Hematopoietic multipotent progenitor cell treated with erythropoietin and hydrocortisone succinate and interleukin-3 and kit ligand, for 8 days (in vitro differentiated cells): ENCODE measurements around the gene MYLK3.

ENCODE experiments used
- DNase-seq: peaks from one replicate; pipeline ENCODE4 v3.0.0-alpha.2; 2015

Gene MYLK3

DNA sequence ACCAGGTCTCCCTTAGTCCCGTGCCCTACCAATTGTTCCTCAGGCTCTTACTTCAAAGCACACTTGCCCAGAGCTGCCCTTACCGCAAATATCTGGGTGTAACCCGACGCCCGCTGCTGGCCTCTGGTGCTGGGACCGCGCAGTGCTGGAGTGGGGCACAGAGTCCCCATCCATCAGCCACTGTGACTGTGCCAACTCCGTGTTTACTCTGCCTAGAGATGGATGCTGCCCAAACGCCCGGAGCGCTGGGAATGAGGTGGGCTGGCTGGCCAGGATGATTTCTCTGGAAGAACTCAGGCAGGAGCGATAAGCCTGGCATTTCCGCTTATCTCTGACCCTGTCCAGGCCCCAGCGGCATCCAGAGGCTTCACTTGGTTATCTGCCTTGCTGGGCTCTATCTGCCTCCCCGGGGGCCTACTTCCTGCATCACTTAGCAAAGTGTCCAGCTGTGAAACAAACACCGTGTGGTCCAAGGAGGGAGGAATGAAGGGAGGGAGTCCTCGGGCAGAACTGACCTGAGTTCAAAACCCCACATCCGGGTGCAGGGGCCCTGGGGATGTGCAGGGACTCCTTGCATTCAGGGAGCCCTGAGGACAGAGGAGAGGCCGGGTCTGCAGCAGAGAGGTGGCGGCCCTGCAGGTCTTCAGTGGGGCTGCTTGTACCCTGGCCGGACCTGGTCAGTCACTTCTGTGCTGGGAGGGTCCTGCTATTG lies 9.4 kb upstream of the MYLK3 start:
- no peak for DNase-seq

DNA sequence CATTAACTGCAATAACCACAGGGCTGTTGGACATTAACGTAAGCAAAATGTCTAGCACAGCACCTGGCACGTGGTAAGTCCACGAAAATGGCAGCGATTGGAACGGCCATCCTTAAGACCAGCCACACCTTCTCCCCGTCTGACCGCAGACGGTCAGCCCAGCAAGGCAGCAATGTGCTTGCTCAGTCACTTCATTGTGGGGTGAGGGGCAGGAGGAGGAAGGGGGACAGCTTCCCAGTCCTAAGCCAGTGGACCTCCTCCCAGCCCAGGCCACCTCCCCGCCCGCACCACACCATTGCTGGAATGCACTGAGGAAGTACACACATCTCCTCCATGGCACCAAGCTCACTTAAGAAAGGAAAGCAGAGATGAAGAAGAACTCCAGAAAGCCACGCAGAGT lies 8.6 kb upstream of the MYLK3 start:
- DNase-seq: no peak

GRCh38 chr16:46753015-46753414 lies 4.9 kb upstream of the MYLK3 start:
- DNase-seq: no peak

GRCh38 chr16:46751381-46751780 lies 3.2 kb upstream of the MYLK3 start:
- DNase-seq: no peak

- no peak for DNase-seq
Observed at GRCh38 chr16:46748775-46749705, 896 bp upstream of the MYLK3 start.

DNA sequence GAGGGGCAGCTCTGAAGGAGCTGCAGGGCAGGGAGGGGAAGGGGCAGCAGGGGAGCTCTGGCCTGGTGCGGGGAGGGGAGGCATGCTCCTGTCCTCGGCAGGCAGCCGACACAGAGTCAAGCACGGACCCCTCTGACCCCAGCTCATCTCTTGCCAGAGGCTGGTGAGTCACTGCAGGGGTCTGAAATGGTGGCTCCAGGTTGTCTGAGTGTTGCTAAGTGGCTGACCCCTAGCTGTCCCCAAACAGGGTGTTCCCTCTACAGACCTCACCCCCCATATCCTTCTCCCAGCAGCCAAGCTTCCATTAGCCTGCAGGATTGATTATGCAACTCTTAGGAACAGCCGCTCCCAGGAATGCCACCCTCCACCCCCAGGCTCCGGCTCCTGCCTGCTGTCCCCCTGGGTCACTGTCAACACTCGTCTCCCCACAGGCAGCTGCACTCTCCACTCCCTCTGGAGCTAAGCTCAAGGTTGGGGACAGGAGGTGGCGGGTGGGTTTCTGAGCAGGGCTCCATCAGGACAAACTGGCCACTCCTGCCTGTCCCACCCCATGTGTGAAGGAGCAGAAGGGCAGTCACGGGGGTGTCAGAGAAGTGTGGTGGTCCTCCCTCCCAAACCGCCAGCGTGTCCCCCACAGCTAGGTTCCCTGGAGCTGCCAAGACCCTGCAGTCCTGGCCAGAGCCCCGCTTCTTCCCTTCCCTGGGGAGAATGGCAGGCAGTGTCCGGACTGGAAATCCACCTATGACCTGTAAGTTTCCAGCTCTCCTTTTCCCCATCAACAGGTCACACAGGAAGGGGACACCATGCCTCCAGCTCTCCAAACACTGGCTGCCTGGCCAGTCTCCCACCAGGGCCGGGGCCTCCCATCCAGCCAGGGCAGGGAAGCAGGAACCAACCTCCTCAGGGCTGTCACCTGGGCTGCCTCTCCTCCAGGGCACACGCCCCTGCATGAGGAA lies 1.0 kb downstream of the MYLK3 start:
- no peak for DNase-seq

DNA sequence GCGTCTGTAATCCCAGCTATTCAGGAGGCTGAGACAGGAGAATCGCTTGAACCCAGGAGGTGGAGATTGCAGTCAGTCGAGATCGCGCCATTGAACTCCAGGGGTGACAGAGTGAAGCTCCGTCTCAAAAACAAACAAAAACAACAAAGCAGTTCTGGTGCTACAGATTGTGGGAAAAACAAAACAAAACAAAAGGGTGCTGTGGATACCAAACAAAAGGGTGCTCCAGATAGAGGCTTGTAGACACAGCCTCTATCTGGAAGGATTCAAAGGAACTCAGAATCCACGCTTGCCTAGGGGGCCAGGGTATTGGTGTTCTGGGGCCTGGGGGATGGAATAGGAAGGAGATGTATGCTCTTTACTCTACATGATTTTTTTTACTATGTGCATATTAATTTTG lies 2.5 kb downstream of the MYLK3 start:
- no peak for DNase-seq

- peak; percentile 8 for DNase-seq
Observed at GRCh38 chr16:46743232-46743719, 4.9 kb downstream of the MYLK3 start.

- DNase-seq: peak; percentile 65
Observed at GRCh38 chr16:46739934-46740333, 8.2 kb downstream of the MYLK3 start.

- no peak for DNase-seq
Observed at GRCh38 chr16:46737621-46738214, 10.4 kb downstream of the MYLK3 start.

- DNase-seq: no peak
Observed at GRCh38 chr16:46736695-46737094, 11.4 kb downstream of the MYLK3 start.

GRCh38 chr16:46733319-46733830 lies 14.8 kb downstream of the MYLK3 start:
- DNase-seq: no peak

DNA sequence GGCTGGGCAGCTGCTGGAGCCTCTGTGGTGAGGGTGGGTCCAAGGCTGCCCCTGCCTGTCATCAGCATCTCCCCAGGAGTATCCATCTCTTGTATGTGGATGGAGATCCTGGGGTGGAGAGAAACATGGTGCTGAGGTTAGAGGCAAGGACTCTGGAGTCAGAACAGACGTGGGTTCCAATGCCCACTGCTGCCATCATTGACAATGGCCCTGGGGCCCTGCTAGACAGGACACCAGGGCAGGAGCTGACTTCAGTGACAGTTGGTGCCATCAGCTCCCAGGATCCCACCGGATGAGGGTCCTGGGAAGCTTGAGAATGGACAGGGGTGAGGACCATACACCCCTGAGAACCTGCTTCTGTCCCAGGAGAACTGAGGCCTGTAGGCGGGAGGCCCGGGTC lies 15.6 kb downstream of the MYLK3 start:
- no peak for DNase-seq

GRCh38 chr16:46731691-46732555 lies 16.2 kb downstream of the MYLK3 start:
- no peak for DNase-seq

DNA sequence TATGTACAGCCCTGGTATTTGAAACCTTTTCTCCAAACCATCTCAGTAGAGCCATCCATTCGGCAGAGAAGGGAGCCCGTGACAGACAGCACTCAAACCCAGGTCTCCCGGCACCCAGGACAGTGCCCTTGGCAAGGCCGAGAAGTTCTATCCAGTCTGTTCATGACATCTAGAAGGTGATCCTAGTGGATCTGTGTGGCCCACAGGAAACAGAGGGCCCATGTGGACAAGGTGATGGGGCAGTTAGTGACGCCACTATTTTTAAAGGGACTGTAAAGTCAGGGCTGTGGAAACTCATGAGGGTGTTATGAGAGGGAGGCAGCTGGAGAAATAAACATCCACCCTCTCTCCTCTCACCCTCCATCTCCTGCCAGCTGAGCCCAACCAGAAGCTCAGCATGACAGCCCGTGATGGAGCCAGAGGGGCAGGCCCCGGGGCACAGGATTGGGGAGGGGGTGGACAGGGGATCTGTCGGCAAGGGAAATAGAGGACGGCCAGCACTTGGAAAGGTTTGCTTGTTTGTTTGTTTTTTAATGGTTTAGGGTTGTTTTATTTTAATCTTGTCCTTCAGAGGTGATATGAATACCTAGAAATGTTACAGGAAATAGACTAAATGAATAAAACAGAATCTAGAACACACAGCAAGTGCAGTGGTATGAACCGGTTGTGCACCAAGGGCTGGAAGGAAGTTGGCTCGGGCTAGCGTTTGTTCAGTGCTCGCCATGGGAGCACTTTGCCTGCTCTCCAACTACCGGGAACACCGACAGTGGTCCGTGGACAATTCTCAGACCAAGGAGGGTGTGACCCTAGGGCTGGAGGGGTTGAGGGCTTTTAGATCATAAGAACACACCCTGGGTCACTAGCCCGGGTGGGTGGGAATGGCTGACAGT lies 17.1 kb downstream of the MYLK3 start:
- no peak for DNase-seq

GRCh38 chr16:46730126-46730525 lies 18.0 kb downstream of the MYLK3 start:
- no peak for DNase-seq

DNA sequence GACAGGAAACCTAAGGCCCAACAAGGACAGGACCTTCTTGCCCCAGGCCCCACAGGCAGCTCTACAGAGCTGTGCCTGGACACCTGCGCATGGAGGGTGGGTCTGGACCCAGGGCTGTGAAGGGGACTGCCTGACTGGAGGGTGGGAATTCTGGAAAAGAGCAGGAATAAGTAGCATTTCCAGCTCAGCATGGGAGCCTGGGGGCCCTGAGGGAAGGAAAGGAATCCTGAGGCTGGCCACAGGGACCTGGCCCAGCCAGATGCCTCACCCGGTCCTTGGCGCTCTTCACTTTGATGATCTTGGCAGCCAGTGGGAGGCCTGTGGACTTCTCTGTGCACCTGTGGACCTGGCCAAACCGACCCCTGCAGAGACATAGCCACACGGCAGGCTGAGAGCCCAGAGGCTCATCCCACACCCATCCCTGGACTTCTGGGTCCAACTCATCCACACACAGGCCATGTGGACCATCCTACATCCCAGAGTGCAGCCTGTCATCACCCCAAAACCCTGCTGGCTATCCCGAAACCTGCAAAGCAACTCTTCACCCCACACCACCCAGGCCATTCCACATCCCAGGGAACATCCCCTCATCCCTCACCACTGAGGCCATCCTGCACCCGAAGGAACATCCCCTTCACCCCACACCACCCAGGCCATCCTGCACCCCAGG lies 18.7 kb downstream of the MYLK3 start:
- no peak for DNase-seq

GRCh38 chr16:46728806-46729205 lies 19.3 kb downstream of the MYLK3 start:
- no peak for DNase-seq

GRCh38 chr16:46727630-46728029 lies 20.5 kb downstream of the MYLK3 start:
- DNase-seq: no peak

DNA sequence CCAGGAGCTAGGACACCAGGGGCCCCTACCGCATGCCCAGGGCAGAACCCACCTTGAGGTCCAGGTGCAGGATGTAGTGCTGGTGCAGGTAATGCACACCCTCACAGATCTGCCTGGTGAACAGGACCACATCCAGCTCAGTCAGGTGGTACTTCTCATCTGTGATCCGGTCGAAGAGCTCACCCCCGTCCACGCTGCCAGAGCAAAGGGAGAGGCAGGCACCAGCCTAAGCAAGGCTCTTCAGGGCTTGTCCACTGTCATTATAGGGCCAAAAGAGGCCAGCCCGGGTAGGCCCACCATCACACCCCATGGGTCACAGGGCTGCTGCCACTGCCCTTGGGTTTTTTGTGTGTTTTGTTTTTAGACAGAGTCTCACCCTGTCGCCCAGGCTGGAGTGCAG lies 21.0 kb downstream of the MYLK3 start:
- no peak for DNase-seq
